Occipital lobe (tissue), 2 donors: ENCODE measurements around the gene EXOC3L2. TPM values are rescaled to one million over a fixed set of nuclear protein-coding genes. Genes with fewer than 3 reads are reported as not detected.
A peak's percentile ranks its signal among the peaks of the same experiment; 100 is the strongest.
"Not testable (repeated sequence)": the region's sequence is repeated elsewhere in the genome, so short reads cannot be mapped to it uniquely, and the experiment has no call there.

Source experiments
- DNase-seq: peaks from one replicate; lab custom pipeline; 2025; lab: John Stamatoyannopoulos, UW
- total RNA-seq: library from RNA; depleted of rRNA; stranded (reverse); fragments of >200 nt; gene quantifications from one replicate; pipeline ENCODE4 v1.2.3, GENCODE V29; 2014

Gene EXOC3L2
- total RNA-seq, 1 donor from 2014 or later = not detected

- DNase-seq = no peak
Observed at GRCh38 chr19:45256836-45257235, 11.6 kb upstream of the EXOC3L2 start.

DNA sequence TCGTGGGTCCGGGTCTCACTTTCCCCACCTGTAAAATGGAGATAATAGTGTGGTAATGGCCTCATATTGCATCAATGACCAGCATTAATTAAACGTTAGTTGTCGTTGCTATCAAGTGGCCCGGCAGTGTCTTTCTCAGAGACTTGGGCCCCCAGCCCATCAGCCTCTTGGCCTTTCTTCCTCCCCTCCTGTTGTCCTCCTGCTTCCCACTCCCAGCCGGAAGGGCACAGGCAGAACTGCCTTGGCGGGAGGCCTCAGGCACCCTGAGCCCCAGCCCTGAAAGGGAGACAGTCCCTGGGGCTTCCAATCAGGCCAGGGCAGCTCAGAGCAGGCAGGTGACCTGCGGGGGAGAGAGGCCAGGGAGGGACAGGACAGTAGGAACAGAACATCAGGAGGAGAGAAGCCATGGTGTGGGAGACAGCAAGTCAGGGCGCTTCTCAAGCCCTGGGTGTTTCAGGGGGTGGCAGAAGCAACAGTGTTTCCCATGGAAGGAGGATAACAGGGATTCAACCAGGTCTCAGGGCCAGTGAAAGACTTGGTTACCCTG is 10.5 kb upstream of the EXOC3L2 start:
- no peak for DNase-seq

DNA sequence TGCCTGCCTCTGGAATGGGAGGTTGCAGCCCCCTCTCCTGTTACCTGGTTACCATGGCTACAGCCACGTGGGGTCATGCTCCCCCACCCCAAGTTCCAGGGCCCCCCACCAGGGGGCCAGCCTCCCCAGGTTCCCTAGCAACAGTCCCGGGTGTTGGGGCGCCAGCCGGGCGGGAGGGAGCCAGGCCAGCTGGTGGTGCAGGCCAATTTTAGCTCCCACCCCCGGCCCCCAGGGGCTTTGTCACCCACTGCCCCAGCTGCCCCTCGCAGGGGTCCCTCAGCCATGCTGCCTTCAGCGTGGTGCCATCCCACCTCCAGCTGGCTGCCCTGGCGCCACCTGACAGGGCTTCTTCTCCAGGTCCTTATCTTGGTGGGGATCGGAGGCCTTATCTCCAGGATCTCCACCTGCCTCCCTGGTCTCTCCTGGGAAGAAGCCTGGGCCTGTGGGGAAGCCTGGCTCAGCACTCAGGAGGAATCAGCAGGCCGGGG is 8.9 kb upstream of the EXOC3L2 start:
- DNase-seq = no peak

- DNase-seq = no peak
Observed at GRCh38 chr19:45253396-45254027, 8.3 kb upstream of the EXOC3L2 start.

GRCh38 chr19:45251452-45252354 is 6.5 kb upstream of the EXOC3L2 start:
- no peak for DNase-seq

- peak; percentile 26 for DNase-seq
Observed at GRCh38 chr19:45250832-45251451, 5.7 kb upstream of the EXOC3L2 start, which contains the start of gene MARK4. MARK4 (plus strand) TSS chr19:45251271; CDS start chr19:45251589, 318 bp downstream.

GRCh38 chr19:45250216-45250831 is 5.1 kb upstream of the EXOC3L2 start:
- DNase-seq = no peak

DNA sequence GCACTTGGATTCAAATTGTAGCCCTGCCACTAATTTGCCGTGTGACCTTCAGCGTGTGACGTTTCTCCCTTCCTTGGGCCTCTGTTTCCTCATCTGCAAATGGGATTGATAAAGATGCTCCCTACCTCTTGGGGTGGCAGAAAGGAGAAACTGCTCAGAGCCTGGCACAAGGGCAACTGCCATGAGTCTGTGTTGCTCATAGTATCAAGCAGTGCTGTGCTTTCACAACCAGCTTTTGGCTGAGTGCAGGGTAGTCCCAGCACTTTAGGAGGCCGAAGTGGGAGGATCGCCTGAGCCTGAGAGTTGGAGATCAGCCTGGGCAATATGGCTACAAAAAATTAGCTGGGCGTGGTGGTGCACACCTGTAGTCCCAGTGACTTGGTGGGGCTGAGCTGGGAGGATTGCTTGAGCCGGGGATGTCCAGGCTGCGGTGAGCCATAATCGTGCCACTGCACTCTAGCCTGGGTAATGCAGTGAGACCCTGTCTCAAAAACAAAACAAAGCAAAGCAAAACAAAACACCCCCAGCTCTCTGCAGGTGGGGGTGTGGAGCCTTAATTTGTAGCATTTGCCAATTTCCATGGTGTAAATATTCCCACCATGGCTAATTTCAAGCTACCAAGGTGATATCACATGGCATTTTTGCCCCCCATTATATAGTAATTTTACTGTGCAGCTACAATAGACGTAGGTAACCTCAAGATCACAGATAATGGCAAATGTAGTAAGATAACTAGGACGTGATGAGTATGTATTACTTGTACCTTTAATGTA is 4.2 kb upstream of the EXOC3L2 start:
- DNase-seq = no peak

- DNase-seq = no peak
Observed at GRCh38 chr19:45247136-45247535, 1.9 kb upstream of the EXOC3L2 start.

DNA sequence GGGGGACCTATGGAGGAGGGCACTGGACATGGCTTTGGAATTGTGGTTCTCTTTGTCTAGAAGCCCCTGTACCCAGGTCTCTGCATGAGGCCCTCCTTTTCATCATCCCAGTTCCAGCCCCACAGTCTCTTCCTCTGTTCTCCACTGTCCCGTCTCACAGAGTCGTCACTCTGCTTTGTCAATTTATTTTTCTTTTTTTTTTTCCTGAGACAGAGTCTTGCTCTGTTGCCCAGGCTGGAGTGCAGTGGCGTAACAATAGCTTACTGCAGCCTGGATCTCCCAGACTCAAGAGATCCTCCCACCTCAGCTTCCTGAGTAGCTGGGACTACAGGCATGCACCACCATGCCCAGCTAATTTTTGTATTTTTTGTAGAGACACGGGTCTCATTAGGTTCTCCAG is 619 bp upstream of the EXOC3L2 start:
- no peak for DNase-seq

DNA sequence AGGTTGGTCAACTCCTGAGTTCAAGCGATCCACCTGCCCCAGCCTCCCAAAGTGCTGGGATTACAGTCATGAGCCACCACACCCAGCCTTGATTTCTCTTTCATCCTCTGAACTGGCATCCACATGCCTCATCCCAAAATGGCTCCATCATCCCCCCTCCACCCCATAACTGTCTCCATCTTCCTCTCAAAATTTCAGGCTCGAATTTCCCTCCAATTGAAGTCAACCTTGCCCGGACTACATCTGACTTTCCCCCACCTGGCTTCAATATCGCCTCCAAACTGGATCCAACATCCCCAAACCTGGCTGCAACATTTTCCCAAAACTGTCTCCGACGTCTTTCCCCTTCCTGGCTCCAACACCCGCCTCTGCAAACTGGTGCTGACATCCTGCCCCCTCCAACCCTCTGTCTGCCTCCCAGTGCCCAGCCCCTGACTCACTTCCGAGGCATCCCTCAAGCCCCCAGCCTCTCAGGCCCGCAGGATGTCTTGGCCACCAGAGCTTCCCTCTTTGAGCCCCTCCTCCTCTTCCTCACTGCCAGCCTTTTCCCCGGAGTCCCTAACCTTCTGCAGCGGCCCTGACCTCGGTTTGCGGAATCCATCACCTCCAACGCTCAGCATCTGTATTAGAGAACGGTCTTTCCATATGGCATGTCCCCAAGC is 943 bp downstream of the EXOC3L2 start:
- DNase-seq = no peak

DNA sequence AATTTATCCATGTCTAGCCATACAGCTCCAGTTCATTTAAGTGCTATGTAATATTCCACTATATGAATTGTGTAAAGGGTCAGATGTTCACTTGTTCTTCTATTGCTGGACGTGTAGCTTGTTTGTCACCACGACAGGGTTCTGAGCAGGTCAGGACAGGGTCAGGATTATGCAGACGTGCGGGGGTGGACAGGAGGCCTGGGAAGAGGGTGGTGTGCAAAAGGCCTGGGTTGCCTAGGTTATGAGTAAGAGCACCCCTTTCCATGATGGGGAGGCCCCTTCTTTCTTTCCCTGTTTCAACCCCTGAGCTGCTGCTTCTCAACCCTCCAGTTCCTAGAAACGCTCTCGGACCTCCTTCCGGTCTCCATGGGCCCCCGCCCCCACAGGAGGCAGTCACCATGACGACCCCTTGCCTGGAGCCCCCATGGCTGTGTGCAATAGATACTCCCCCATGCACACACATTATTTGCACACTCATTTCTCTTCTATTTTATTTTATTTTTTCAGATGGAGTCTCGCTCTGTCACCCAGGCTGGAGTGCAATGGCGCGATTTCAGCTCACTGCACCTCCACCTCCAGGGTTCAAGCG is 2.0 kb downstream of the EXOC3L2 start:
- no peak for DNase-seq

- DNase-seq = no peak
Observed at GRCh38 chr19:45238556-45238955, 6.7 kb downstream of the EXOC3L2 start.

DNA sequence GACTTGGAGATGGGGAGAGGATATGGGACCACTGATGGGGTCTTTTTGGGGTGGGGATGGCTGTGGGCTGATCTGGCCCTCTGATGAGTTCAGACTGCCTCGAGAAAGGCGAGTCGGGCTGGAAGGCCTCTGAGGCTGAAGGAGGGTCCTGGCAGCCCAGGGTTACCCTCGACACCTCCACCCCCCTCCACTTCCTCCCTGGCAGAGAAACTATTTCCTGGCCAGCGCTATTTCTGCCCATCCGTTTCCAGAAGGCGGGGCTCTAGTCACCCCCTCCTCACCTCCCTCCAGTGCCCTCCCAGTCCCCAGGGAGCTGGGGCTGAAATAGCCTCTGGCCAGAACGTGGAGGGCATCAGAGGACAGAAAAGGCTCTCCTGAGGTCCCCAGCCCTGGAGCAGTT is 9.7 kb downstream of the EXOC3L2 start:
- DNase-seq = no peak

DNA sequence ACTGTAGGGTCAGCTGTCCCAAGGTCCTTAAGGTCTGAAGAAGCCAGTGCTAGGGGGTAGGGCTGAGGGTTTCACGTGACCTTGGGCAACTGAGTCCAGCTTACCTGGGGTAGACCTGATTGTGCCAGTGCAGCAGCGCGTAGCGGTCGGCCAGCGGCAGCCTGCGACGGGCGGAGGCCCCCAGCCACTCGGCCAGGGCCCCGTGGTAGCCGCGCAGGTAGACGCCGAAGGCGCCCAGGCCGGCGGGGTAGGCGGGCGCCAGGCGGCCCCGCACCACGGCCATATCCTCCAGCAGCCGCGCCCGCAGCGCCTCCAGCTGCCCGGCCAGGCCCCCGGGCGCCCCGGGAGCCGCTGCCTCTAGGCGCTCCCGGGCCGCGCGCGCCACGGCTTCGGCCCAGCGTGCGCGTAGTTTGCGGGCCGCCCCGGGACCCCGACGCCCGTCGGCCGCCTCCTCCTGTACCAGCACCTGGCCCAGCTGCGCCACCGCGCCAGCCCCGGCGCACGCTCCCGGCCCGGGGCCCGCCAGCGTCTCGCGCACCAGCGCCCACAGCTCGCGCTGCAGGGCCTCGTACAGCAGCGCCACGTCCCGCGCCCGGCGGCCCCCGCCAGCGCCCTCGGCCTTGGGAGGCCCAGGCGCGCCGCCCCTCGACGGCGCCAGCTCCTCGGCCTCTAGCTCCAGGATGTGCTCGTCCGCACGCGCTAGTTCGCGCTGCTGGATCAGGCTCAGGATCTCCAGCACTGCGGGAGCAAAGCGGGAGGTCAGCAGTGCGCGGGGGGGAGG is 10.9 kb downstream of the EXOC3L2 start:
- DNase-seq = no peak

DNA sequence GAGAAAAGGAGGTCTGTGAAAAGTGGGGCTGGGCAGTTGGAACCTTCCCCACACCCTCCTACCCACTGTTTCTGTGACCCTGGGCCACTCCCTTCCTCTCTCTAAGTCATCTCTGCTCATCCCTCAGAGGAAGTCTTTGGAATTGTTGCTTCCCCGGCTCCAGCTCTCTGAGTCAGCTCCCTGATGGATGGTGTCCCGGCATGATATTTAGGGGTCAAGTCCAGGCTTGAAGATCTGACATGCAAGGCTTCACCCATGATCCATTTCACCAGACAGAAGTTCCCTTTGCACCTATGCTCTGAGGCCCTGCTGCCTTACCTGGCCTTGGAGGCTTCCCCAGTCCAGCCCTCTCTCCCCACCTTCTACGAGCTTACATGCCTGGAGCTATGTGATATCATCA is 13.3 kb downstream of the EXOC3L2 start:
- DNase-seq = no peak

DNA sequence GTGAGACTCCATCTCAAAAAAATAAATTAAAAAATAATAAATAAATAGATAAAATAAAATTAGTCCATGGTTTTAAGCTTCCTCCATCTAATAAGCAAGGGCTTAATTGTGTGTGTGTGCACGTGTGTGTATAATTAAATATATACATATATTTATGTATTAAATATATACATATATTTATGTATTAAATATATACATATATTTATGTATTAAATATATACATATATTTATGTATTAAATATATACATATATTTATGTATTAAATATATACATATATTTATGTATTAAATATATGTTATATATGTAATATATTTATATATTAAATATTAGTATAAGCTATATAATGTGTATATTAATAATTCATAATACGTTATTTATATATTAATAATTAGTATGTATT is 16.2 kb downstream of the EXOC3L2 start:
- not testable (repeated sequence) for DNase-seq

DNA sequence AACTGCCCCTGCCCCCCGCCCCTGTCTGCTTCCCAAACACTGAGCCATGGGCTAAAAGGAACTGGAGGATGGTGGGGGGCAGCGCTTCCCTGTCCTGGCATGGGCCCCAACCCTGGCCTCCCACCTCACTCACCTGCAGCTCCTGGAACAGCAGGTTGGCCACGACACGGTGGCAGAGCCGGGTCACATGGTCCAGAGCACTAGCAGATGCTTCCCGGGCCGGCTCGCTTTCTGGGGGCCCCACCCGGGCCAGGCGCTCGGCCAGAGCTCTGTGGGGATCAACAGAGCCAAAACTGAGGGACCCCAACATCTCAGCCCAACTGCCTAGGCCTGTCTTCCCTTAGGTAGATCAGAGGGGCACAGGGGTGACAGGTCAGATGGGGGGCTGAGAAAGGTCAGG is 20.6 kb downstream of the EXOC3L2 start:
- DNase-seq = no peak

GRCh38 chr19:45223879-45224278 is 21.3 kb downstream of the EXOC3L2 start:
- DNase-seq = no peak
